GM21367 (cell line): ENCODE measurements around the gene ALCAM.
A peak's percentile ranks its signal among the peaks of the same experiment; 100 is the strongest.
"Not testable (repeated sequence)": the region's sequence is repeated elsewhere in the genome, so short reads cannot be mapped to it uniquely, and the experiment has no call there.

Experiments
- ATAC-seq: cut with Tn5 transposase; IDR thresholded peaks from one replicate; pipeline ENCODE4 v1.9.1; 2021; ENCODE audit not compliant: unreplicated experiment

Gene ALCAM

GRCh38 chr3:105385819-105386508 is 19.3 kb downstream of the ALCAM start:
- ATAC-seq, result peak; percentile 68

GRCh38 chr3:105387122-105387751 is 20.5 kb downstream of the ALCAM start:
- ATAC-seq, result no peak

- ATAC-seq, result no peak
These were observed 21.5 kb downstream of the ALCAM start for GRCh38 chr3:105388176-105388575.

GRCh38 chr3:105389759-105390158 is 23.1 kb downstream of the ALCAM start:
- not testable (repeated sequence) for ATAC-seq

- ATAC-seq, result not testable (repeated sequence)
These were observed 25.9 kb downstream of the ALCAM start for GRCh38 chr3:105392598-105392997.

GRCh38 chr3:105394177-105394576 is 27.5 kb downstream of the ALCAM start:
- no peak for ATAC-seq

- ATAC-seq, result no peak
These were observed 31.3 kb downstream of the ALCAM start for GRCh38 chr3:105397974-105398373.

GRCh38 chr3:105398437-105398836 is 31.7 kb downstream of the ALCAM start:
- ATAC-seq, result no peak

- ATAC-seq, result no peak
These were observed 32.4 kb downstream of the ALCAM start for GRCh38 chr3:105399062-105399461.

- no peak for ATAC-seq
These were observed 32.9 kb downstream of the ALCAM start for GRCh38 chr3:105399611-105400010.

- ATAC-seq, result no peak
These were observed 34.5 kb downstream of the ALCAM start for GRCh38 chr3:105401254-105401653.

GRCh38 chr3:105401691-105402149 is 35.0 kb downstream of the ALCAM start:
- ATAC-seq, result no peak

GRCh38 chr3:105402287-105402801 is 35.6 kb downstream of the ALCAM start:
- ATAC-seq, result no peak

- not testable (repeated sequence) for ATAC-seq
These were observed 36.3 kb downstream of the ALCAM start for GRCh38 chr3:105403034-105403433.

- no peak for ATAC-seq
These were observed 39.6 kb downstream of the ALCAM start for GRCh38 chr3:105406268-105406667.

GRCh38 chr3:105409364-105409763 is 42.7 kb downstream of the ALCAM start:
- no peak for ATAC-seq

GRCh38 chr3:105413343-105413887 is 46.7 kb downstream of the ALCAM start:
- ATAC-seq, result no peak

- ATAC-seq, result no peak
These were observed 48.1 kb downstream of the ALCAM start for GRCh38 chr3:105414841-105415240.

- ATAC-seq, result no peak
These were observed 49.2 kb downstream of the ALCAM start for GRCh38 chr3:105415951-105416350.

GRCh38 chr3:105417525-105418289 is 51.0 kb downstream of the ALCAM start:
- no peak for ATAC-seq

- no peak for ATAC-seq
These were observed 55.9 kb downstream of the ALCAM start for GRCh38 chr3:105422645-105423044.
